HG03558 (cell line): ENCODE data around the gene VEGFB.

Experiments used
- ATAC-seq: cut with Tn5 transposase; IDR thresholded peaks from one replicate; pipeline ENCODE4 v1.9.1; 2021; ENCODE audit warnings: moderate number of reproducible peaks; ENCODE audit not compliant: unreplicated experiment; ENCODE audit errors: extremely low read depth

The VEGFB gene

GRCh38 chr11:64233913-64234586, at the start of gene VEGFB:
VEGFB (plus strand) TSS chr11:64234584; CDS start chr11:64234834, 250 bp downstream.
- no peak for ATAC-seq

GRCh38 chr11:64185175-64185692, 49.1 kb upstream of the VEGFB start:
- no peak for ATAC-seq

- ATAC-seq = peak; percentile 70
These were observed 48.5 kb upstream of the VEGFB start, which contains the start of gene STIP1 for GRCh38 chr11:64185693-64186491. STIP1 (plus strand) TSS chr11:64186171; CDS start chr11:64186262, 91 bp downstream.

GRCh38 chr11:64186492-64187165, 47.8 kb upstream of the VEGFB start:
- ATAC-seq = no peak

- no peak for ATAC-seq
These were observed 42.0 kb upstream of the VEGFB start for GRCh38 chr11:64192434-64192833.

GRCh38 chr11:64196626-64197025, 37.8 kb upstream of the VEGFB start:
- ATAC-seq = no peak

- no peak for ATAC-seq
These were observed 35.9 kb upstream of the VEGFB start for GRCh38 chr11:64198511-64198910.

- no peak for ATAC-seq
These were observed 32.8 kb upstream of the VEGFB start for GRCh38 chr11:64201543-64201942.

GRCh38 chr11:64202992-64203391, 31.4 kb upstream of the VEGFB start:
- no peak for ATAC-seq

- no peak for ATAC-seq
These were observed 30.8 kb upstream of the VEGFB start for GRCh38 chr11:64203421-64204079.

- no peak for ATAC-seq
These were observed 30.3 kb upstream of the VEGFB start for GRCh38 chr11:64204080-64204440.

- no peak for ATAC-seq
These were observed 29.9 kb upstream of the VEGFB start for GRCh38 chr11:64204464-64204989.

- ATAC-seq = no peak
These were observed 27.7 kb upstream of the VEGFB start, which contains the start of gene FERMT3 for GRCh38 chr11:64206457-64207255. FERMT3 (plus strand) TSS chr11:64206721; CDS start chr11:64207365, 644 bp downstream.

GRCh38 chr11:64207256-64208085, 26.9 kb upstream of the VEGFB start:
- ATAC-seq = no peak

GRCh38 chr11:64208086-64208795, 26.1 kb upstream of the VEGFB start:
- no peak for ATAC-seq

GRCh38 chr11:64208796-64209562, 25.4 kb upstream of the VEGFB start:
- no peak for ATAC-seq

- ATAC-seq = no peak
These were observed 24.9 kb upstream of the VEGFB start for GRCh38 chr11:64209563-64209843.
